K562 (cell line): Measurements from ENCODE around the gene ODAD4. TPM values are rescaled to one million over a fixed set of nuclear protein-coding genes. Genes with fewer than 3 reads are reported as not detected.

Experiments used
- ATF7 ChIP-seq: fragments of 450-650 bp; IDR thresholded peaks from 2 replicates; pipeline ENCODE4 v1.7.1; 2014; ENCODE audit warnings: mild to moderate bottlenecking, moderate library complexity
- CBX2 ChIP-seq: fragments of 200-600 bp; sonication (generic); IDR thresholded peaks from one replicate; pipeline ENCODE4 v1.6.1; 2012; ENCODE audit warnings: mild to moderate bottlenecking, low read length, inconsistent platforms; ENCODE audit not compliant: insufficient read depth, poor library complexity, severe bottlenecking
- CBX8 ChIP-seq: fragments of 200-600 bp; sonication (generic); IDR thresholded peaks from 2 replicates; pipeline ENCODE4 v1.6.1; 2012; ENCODE audit warnings: borderline replicate concordance, mixed run types, low read depth, mild to moderate bottlenecking, moderate library complexity, mixed read lengths, low read length, control low read depth, inconsistent platforms; ENCODE audit not compliant: poor library complexity, severe bottlenecking; ENCODE audit errors: extremely low read depth
- CCAR2 ChIP-seq: fragments of 200-400 bp; formaldehyde crosslinking; IDR thresholded peaks from 2 replicates; pipeline ENCODE4 v1.6.1; 2017; ENCODE audit warnings: mild to moderate bottlenecking, low read depth, low read length
- CHD2 ChIP-seq: IDR thresholded peaks from 2 replicates; pipeline ENCODE4 v1.6.1; 2011; ENCODE audit warnings: low read depth, low read length
- EZH2 ChIP-seq: IDR thresholded peaks from 2 replicates; pipeline ENCODE4 v1.6.1; 2012; ENCODE audit warnings: low read depth, mild to moderate bottlenecking, inconsistent platforms, low read length, borderline replicate concordance
- HDAC6 ChIP-seq: IDR thresholded peaks from 2 replicates; pipeline ENCODE4 v1.6.1; 2012; ENCODE audit warnings: low read depth, mild to moderate bottlenecking, control low read depth, inconsistent platforms, low read length, moderate library complexity
- HEY1 ChIP-seq: fragments of 250-450 bp; sonication (Bioruptor Pico); IDR thresholded peaks from 2 replicates; pipeline ENCODE4 v1.5.0; 2020; ENCODE audit warnings: mild to moderate bottlenecking, moderate library complexity, borderline replicate concordance
- HNRNPLL ChIP-seq: fragments of 200-400 bp; formaldehyde crosslinking; IDR thresholded peaks from 2 replicates; pipeline ENCODE4 v1.6.1; 2017; ENCODE audit warnings: low read length, low read depth, mild to moderate bottlenecking; ENCODE audit not compliant: poor library complexity, severe bottlenecking
- KDM5B ChIP-seq: fragments of 200-600 bp; sonication (generic); IDR thresholded peaks from 2 replicates; pipeline ENCODE4 v1.6.1; 2012; ENCODE audit warnings: low read depth, mild to moderate bottlenecking, moderate library complexity, low read length, control low read depth, inconsistent platforms; ENCODE audit not compliant: insufficient replicate concordance
- KLF16 ChIP-seq: IDR thresholded peaks from 2 replicates; pipeline ENCODE4 v1.6.1; 2016; ENCODE audit warnings: antibody characterized with exemption
- MAZ ChIP-seq, 2 experiments: fragments of 450-650 bp in 1 of 2; sonication (generic) in 1 of 2; formaldehyde crosslinking; IDR thresholded peaks in 1 of 2; conservative IDR thresholded peaks in 1 of 2; 2 replicates each; pipeline versions ENCODE4 v1.4.0 to v1.5.0; 2020; ENCODE audit warnings: mild to moderate bottlenecking in 1 of 2, missing genetic modification reagents in 1 of 2
- MCM7 ChIP-seq, 2 experiments: fragments of 450-650 bp; IDR thresholded peaks; 2 replicates each; pipeline ENCODE4 v1.6.1; 2016 to 2018
- MXI1 ChIP-seq: IDR thresholded peaks from 2 replicates; pipeline ENCODE4 v1.6.1; 2011; ENCODE audit warnings: low read depth, mild to moderate bottlenecking, improper control_type of control experiment, low read length
- MYC ChIP-seq, 2 experiments: fragments of 250-450 bp in 1 of 2; sonication (Bioruptor Pico) in 1 of 2; IDR thresholded peaks; 2 replicates each; pipeline versions ENCODE4 v1.5.1 to v1.6.1; 2012 to 2021; ENCODE audit warnings: low read depth in 2 of 2, borderline replicate concordance in 1 of 2, improper control_type of control experiment in 1 of 2, low read length in 1 of 2, mild to moderate bottlenecking in 1 of 2, moderate library complexity in 1 of 2
- NFXL1 ChIP-seq: fragments of 450-650 bp; formaldehyde crosslinking; IDR thresholded peaks from 2 replicates; pipeline ENCODE4 v1.4.0; 2021; ENCODE audit warnings: mild to moderate bottlenecking
- PRMT5 ChIP-seq: sonication (generic); formaldehyde crosslinking; IDR thresholded peaks from 2 replicates; pipeline ENCODE4 v1.5.0; 2020; ENCODE audit warnings: missing genetic modification reagents
- PTRF ChIP-seq: fragments of 450-650 bp; IDR thresholded peaks from 2 replicates; pipeline ENCODE4 v1.6.1; 2016; ENCODE audit warnings: mild to moderate bottlenecking, missing genetic modification characterization, missing compliant biosample characterization
- RAD21 ChIP-seq, 2 experiments: fragments of 250-450 bp in 1 of 2; fragments of 450-650 bp in 1 of 2; sonication (Bioruptor Pico) in 1 of 2; formaldehyde crosslinking in 1 of 2; IDR thresholded peaks in 1 of 2; conservative IDR thresholded peaks in 1 of 2; 2 replicates each; pipeline versions ENCODE4 v1.4.0 to v1.8.0; 2020 to 2022; ENCODE audit warnings: mild to moderate bottlenecking in 2 of 2, moderate library complexity in 1 of 2
- RFX1 ChIP-seq: fragments of 450-650 bp; IDR thresholded peaks from 2 replicates; pipeline ENCODE4 v1.6.1; 2016; ENCODE audit warnings: mild to moderate bottlenecking, moderate library complexity
- SIN3B ChIP-seq: fragments of 450-650 bp; IDR thresholded peaks from 2 replicates; pipeline ENCODE4 v1.6.1; 2017; ENCODE audit warnings: low read depth, mild to moderate bottlenecking, moderate library complexity
- SIX5 ChIP-seq, 2 experiments: IDR thresholded peaks; 2 replicates each; pipeline ENCODE4 v1.6.1; 2011; ENCODE audit warnings: low read length in 2 of 2, borderline replicate concordance in 1 of 2, low read depth in 1 of 2, mild to moderate bottlenecking in 1 of 2, moderate library complexity in 1 of 2; ENCODE audit not compliant: insufficient read depth in 1 of 2
- SOX6 ChIP-seq: fragments of 450-650 bp; IDR thresholded peaks from 2 replicates; pipeline ENCODE4 v1.6.1; 2014; ENCODE audit warnings: mild to moderate bottlenecking
- SRF ChIP-seq, 2 experiments: fragments of 250-450, 450-650 bp in 1 of 2; sonication (Bioruptor Pico) in 1 of 2; sonication (generic) in 1 of 2; formaldehyde crosslinking; IDR thresholded peaks; 2 replicates each; pipeline versions ENCODE4 v1.5.0 to v1.5.1; 2020 to 2022; ENCODE audit warnings: mild to moderate bottlenecking in 1 of 2, missing genetic modification reagents in 1 of 2
- TARDBP ChIP-seq: fragments of 450-650 bp; IDR thresholded peaks from 2 replicates; pipeline ENCODE4 v1.6.1; 2016
- XRCC4 ChIP-seq: IDR thresholded peaks from one replicate; pipeline ENCODE4 v1.6.1; 2011; ENCODE audit not compliant: insufficient read depth, insufficient read length; ENCODE audit errors: extremely low read depth
- ZC3H11A ChIP-seq: IDR thresholded peaks from 2 replicates; pipeline ENCODE4 v1.6.1; 2012; ENCODE audit warnings: low read depth, low read length, improper control_type of control experiment
- ZNF830 ChIP-seq: fragments of 250-450 bp; sonication (Bioruptor Pico); IDR thresholded peaks from 2 replicates; pipeline ENCODE4 v1.5.0; 2021; ENCODE audit warnings: mild to moderate bottlenecking
- polyA plus RNA-seq, 8 experiments: library from polyadenylated mRNA; depleted of rRNA in 4 of 8; stranded (reverse) in 5 of 8; unstranded in 3 of 8; fragments of >200 nt; fragmentation: Nextera tagmentation in 2 of 8; fragmentation: Illumina TruSeq in 1 of 8; extraction: Ambion mirVana in 2 of 8; extraction: Trizol in 1 of 8; gene quantifications; 2 replicates each; pipeline versions ENCODE4 v1.2.1 to v1.2.3, GENCODE V29; 2011 to 2014; ENCODE audit warnings: inconsistent platforms in 1 of 8, missing spikeins in 1 of 8
- total RNA-seq, 7 experiments: library from RNA; depleted of rRNA in 6 of 7; stranded (reverse); fragments of >200 nt in 6 of 7; fragmentation: Illumina TruSeq in 2 of 7; extraction: Trizol in 2 of 7; gene quantifications; 2 replicates each; pipeline versions ENCODE4 v1.2.1 to v1.2.3, GENCODE V29; 2011 to 2021; ENCODE audit warnings: low replicate concordance in 1 of 7
- TF ChIP-seq, protein P1 (sequence below): sonication (generic); formaldehyde crosslinking; IDR thresholded peaks from 2 replicates; pipeline ENCODE4 v1.8.1; 2022; ENCODE audit warnings: missing genetic modification reagents

ODAD4 gene
- total and polyA plus RNA-seq, 9 of the 15 experiments (the other 6 are each of a cell fraction or from before 2014, with no cell fraction given): 0.09 to 0.98 (median 0.51) TPM

DNA sequence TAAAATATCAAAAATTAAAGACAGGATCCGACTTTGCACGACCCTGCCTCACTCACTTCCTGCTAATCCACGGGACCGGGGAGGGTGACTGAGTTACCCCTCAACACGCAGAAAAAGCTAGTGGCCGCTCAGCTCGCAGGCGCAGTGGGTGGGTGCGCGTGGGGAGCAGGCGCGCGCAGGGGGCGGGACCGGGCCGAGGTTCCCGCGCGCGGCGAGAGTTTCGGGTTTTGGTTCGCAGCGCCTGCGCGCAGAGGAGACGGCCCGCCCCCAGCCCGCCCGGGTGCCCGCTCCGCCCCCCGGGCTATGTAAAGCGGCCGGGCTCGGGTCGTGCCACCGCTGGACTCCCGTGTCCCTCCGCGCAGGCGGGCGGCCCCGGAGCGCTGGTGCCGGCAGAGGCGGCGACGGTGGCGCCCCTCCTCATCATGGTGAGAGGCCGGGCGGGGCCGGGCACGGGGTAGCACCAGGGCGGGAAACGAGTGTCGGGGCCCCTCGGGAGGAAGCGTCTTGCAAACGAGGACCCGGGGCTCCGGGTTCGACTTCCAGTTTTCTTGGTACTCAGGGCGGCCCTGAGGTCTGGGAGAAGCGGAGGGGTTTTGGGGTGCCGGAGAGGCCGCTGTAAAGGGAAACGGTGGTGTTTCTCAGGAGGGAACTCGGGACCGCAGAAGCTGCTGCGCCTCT lies 36.2 kb downstream of the ODAD4 start, which contains the start of gene CNP (continued):
- TF ChIP-seq CBX2 (no peak), MCM7 (IDR thresholded peaks at IDR 0.05) (no peak), HNRNPLL (no peak), TARDBP (no peak), PTRF (tag) (no peak), XRCC4 (no peak), MXI1 (0 out of 2 replicates have a peak, but pooled peaks have one; percentile 38), MAZ (CRISPR knock-in tag; conservative IDR thresholded peaks at IDR 0.05 in 1 of 2, IDR thresholded peaks at IDR 0.05 in 1 of 2) (peak; percentile 59 to 65; a peak in 3 of 4 replicates), KDM5B (peak; percentile 48), HEY1 (no peak), CHD2 (peak; percentile 98), ATF7 (peak; percentile 16; the same call in 1 of the 2 replicates), CBX8 (no peak), CCAR2 (no peak), SRF (CRISPR knock-in tag; IDR thresholded peaks at IDR 0.05) (0 out of 4 replicates have a peak, but pooled peaks of 1 of the 2 experiments have one; percentile 12), SIN3B (peak; percentile 58), NFXL1 (CRISPR knock-in tag) (no peak), RFX1 (no peak), MYC (IDR thresholded peaks at IDR 0.05; ENCODE audit: low read depth, low read length) (peak; percentile 66; the same call in 1 of the 2 replicates), MYC (CRISPR knock-in tag; IDR thresholded peaks at IDR 0.05; ENCODE audit: borderline replicate concordance, low read depth) (no peak), SIX5 (IDR thresholded peaks at IDR 0.05; ENCODE audit: borderline replicate concordance in 1 of 2, insufficient read depth in 1 of 2, low read depth in 1 of 2, low read length in 2 of 2) (no peak), HDAC6 (no peak), KLF16 (no peak), RAD21 (CRISPR knock-in tag; conservative IDR thresholded peaks at IDR 0.05 in 1 of 2, IDR thresholded peaks at IDR 0.05 in 1 of 2) (no peak), SOX6 (no peak), ZC3H11A (no peak), ZNF830 (CRISPR knock-in tag) (no peak), PRMT5 (CRISPR knock-in tag) (no peak), EZH2 (no peak)
- TF ChIP-seq, protein P1, sequence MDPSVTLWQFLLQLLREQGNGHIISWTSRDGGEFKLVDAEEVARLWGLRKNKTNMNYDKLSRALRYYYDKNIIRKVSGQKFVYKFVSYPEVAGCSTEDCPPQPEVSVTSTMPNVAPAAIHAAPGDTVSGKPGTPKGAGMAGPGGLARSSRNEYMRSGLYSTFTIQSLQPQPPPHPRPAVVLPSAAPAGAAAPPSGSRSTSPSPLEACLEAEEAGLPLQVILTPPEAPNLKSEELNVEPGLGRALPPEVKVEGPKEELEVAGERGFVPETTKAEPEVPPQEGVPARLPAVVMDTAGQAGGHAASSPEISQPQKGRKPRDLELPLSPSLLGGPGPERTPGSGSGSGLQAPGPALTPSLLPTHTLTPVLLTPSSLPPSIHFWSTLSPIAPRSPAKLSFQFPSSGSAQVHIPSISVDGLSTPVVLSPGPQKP (CRISPR knock-in tag): no peak
